HG03571 (cell line): ENCODE measurements around the gene HERPUD1.

Source experiments
- ATAC-seq: cut with Tn5 transposase; IDR thresholded peaks from one replicate; pipeline ENCODE4 v1.9.1; 2021; ENCODE audit not compliant: unreplicated experiment

HERPUD1 gene

DNA sequence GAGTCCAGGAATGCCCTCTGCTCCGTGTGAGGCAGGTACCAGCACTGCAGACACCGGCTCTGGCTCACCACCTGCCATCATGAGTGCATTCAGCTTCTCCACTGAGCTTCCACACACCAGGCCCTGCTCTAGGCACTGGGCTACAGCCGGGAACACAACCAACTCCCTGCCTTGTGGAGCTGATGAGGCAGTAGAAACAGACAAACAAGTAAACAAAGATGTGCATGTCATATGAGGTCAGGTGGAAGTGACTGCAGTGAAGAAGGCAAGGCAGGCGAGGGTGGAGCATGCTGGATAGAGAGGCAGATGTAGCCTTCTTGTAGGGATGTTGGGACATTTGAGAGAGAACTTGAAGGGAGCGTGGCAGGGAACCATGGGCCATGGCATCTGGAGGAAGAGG, 62.4 kb downstream of the HERPUD1 start:
- ATAC-seq = no peak
